ENCODE results near the gene HSD11B1L.
A peak's percentile ranks its signal among the peaks of the same experiment; 100 is the strongest.
"Not testable (repeated sequence)": the region's sequence is repeated elsewhere in the genome, so short reads cannot be mapped to it uniquely, and the experiment has no call there.

HSD11B1L gene

GRCh38 chr19:5687360-5688198 is 6.8 kb downstream of the HSD11B1L start:
- Histone ChIP-seq H3K9ac (ENCODE audit: low read depth, low read length) (peak overlapping the region; percentile 34), H3K4me1 (ENCODE audit: insufficient read depth, low read length) (no peaks in the 10 kb centered on the region), H3K9me3 (ENCODE audit: control insufficient read depth, insufficient read depth, low read length) (no peaks in the 10 kb centered on the region), H3K36me3 (ENCODE audit: insufficient read depth, low read length) (peaks cover 9% of the 10 kb centered on the region; the same call in 1 of the 2 replicates)

- not testable (repeated sequence) for H3K9ac ChIP-seq (ENCODE audit: low read depth, low read length); H3K4me1 ChIP-seq (ENCODE audit: insufficient read depth, low read length); H3K9me3 ChIP-seq (ENCODE audit: control insufficient read depth, insufficient read depth, low read length)
- H3K36me3 ChIP-seq (ENCODE audit: insufficient read depth, low read length) = peaks cover 14% of the 10 kb centered on the region; the same call in 1 of the 2 replicates
These were observed 7.5 kb downstream of the HSD11B1L start for GRCh38 chr19:5688262-5688881.

- Histone ChIP-seq H3K9ac (ENCODE audit: low read depth, low read length) (peak within 1 kb of the TSS; percentile 92), H3K9me3 (ENCODE audit: control insufficient read depth, insufficient read depth, low read length) (no peaks in the 10 kb centered on the region), H3K36me3 (ENCODE audit: insufficient read depth, low read length) (peaks cover 15% of the 10 kb centered on the region; the same call in 1 of the 2 replicates), H3K4me1 (ENCODE audit: insufficient read depth, low read length) (no peaks in the 10 kb centered on the region)
These were observed 9.5 kb downstream of the HSD11B1L start, which contains the start of gene RPL36 for GRCh38 chr19:5690125-5690954. TSS of gene RPL36 (plus strand) at chr19:5690295. CDS start at chr19:5690508, 213 bp downstream.

- Histone ChIP-seq H3K9me3 (ENCODE audit: control insufficient read depth, insufficient read depth, low read length) (no peaks in the 10 kb centered on the region), H3K9ac (ENCODE audit: low read depth, low read length) (peak overlapping the region; percentile 92), H3K36me3 (ENCODE audit: insufficient read depth, low read length) (peaks cover 18% of the 10 kb centered on the region), H3K4me1 (ENCODE audit: insufficient read depth, low read length) (no peaks in the 10 kb centered on the region)
These were observed 10.4 kb downstream of the HSD11B1L start for GRCh38 chr19:5690955-5691821.

GRCh38 chr19:5691822-5692722 is 11.2 kb downstream of the HSD11B1L start:
- Histone ChIP-seq H3K4me1 (ENCODE audit: insufficient read depth, low read length) (no peaks in the 10 kb centered on the region), H3K9me3 (ENCODE audit: control insufficient read depth, insufficient read depth, low read length) (no peaks in the 10 kb centered on the region), H3K36me3 (ENCODE audit: insufficient read depth, low read length) (peaks cover 20% of the 10 kb centered on the region), H3K9ac (ENCODE audit: low read depth, low read length) (peak overlapping the region; percentile 92; the same call in 1 of the 2 replicates)

GRCh38 chr19:5692723-5693194 is 11.9 kb downstream of the HSD11B1L start:
- Histone ChIP-seq H3K9ac (ENCODE audit: low read depth, low read length) (no peak overlapping the region), H3K9me3 (ENCODE audit: control insufficient read depth, insufficient read depth, low read length) (no peaks in the 10 kb centered on the region), H3K4me1 (ENCODE audit: insufficient read depth, low read length) (no peaks in the 10 kb centered on the region), H3K36me3 (ENCODE audit: insufficient read depth, low read length) (peaks cover 20% of the 10 kb centered on the region)

- Histone ChIP-seq H3K4me1 (ENCODE audit: insufficient read depth, low read length) (no peaks in the 10 kb centered on the region), H3K9me3 (ENCODE audit: control insufficient read depth, insufficient read depth, low read length) (no peaks in the 10 kb centered on the region), H3K9ac (ENCODE audit: low read depth, low read length) (no peak overlapping the region), H3K36me3 (ENCODE audit: insufficient read depth, low read length) (peaks cover 20% of the 10 kb centered on the region)
These were observed 12.7 kb downstream of the HSD11B1L start for GRCh38 chr19:5693195-5694166.

- no peaks in the 10 kb centered on the region for H3K4me1 ChIP-seq (ENCODE audit: insufficient read depth, low read length)
- no peaks in the 10 kb centered on the region for H3K9me3 ChIP-seq (ENCODE audit: control insufficient read depth, insufficient read depth, low read length)
- H3K36me3 ChIP-seq (ENCODE audit: insufficient read depth, low read length) = peaks cover 20% of the 10 kb centered on the region
- no peak overlapping the region for H3K9ac ChIP-seq (ENCODE audit: low read depth, low read length)
These were observed 13.5 kb downstream of the HSD11B1L start for GRCh38 chr19:5694167-5694955.

GRCh38 chr19:5694956-5695648 is 14.3 kb downstream of the HSD11B1L start:
- peaks cover 20% of the 10 kb centered on the region for H3K36me3 ChIP-seq (ENCODE audit: insufficient read depth, low read length)
- H3K4me1 ChIP-seq (ENCODE audit: insufficient read depth, low read length) = no peaks in the 10 kb centered on the region
- H3K9ac ChIP-seq (ENCODE audit: low read depth, low read length) = no peak overlapping the region
- H3K9me3 ChIP-seq (ENCODE audit: control insufficient read depth, insufficient read depth, low read length) = no peaks in the 10 kb centered on the region

GRCh38 chr19:5695649-5696195 is 14.9 kb downstream of the HSD11B1L start:
- no peaks in the 10 kb centered on the region for H3K9me3 ChIP-seq (ENCODE audit: control insufficient read depth, insufficient read depth, low read length)
- no peak overlapping the region for H3K9ac ChIP-seq (ENCODE audit: low read depth, low read length)
- peaks cover 24% of the 10 kb centered on the region for H3K36me3 ChIP-seq (ENCODE audit: insufficient read depth, low read length)
- no peaks in the 10 kb centered on the region for H3K4me1 ChIP-seq (ENCODE audit: insufficient read depth, low read length)

Data from ES-I3 (cell line).